ENCODE data around the gene CDK8. TPM values are rescaled to one million over a fixed set of nuclear protein-coding genes. Genes with fewer than 3 reads are reported as not detected.
"Not testable (repeated sequence)": the region's sequence is repeated elsewhere in the genome, so short reads cannot be mapped to it uniquely, and the experiment has no call there.

Gene CDK8
- polyA plus RNA-seq, 12 donors, result 21.2 to 44.2 (median 31.7) TPM; not detected in 1

- DNase-seq, result no peak
These were observed 56.5 kb downstream of the CDK8 start for GRCh38 chr13:26310470-26310869.

- DNase-seq, result not testable (repeated sequence)
These were observed 58.1 kb downstream of the CDK8 start for GRCh38 chr13:26312019-26312418.

GRCh38 chr13:26316095-26316494 lies 62.2 kb downstream of the CDK8 start:
- DNase-seq, result not testable (repeated sequence)

- no peak for DNase-seq
These were observed 66.8 kb downstream of the CDK8 start for GRCh38 chr13:26320766-26321165.

GRCh38 chr13:26323127-26323526 lies 69.2 kb downstream of the CDK8 start:
- no peak for DNase-seq

- no peak for DNase-seq
These were observed 69.8 kb downstream of the CDK8 start for GRCh38 chr13:26323764-26324163.

- DNase-seq, result no peak
These were observed 70.4 kb downstream of the CDK8 start for GRCh38 chr13:26324294-26324693.

- DNase-seq, result no peak
These were observed 70.9 kb downstream of the CDK8 start for GRCh38 chr13:26324867-26325266.

GRCh38 chr13:26325876-26326275 lies 71.9 kb downstream of the CDK8 start:
- DNase-seq, result no peak

GRCh38 chr13:26326562-26326961 lies 72.6 kb downstream of the CDK8 start:
- no peak for DNase-seq

GRCh38 chr13:26327940-26328725 lies 74.2 kb downstream of the CDK8 start:
- no peak for DNase-seq

- no peak for DNase-seq
These were observed 81.2 kb downstream of the CDK8 start for GRCh38 chr13:26335158-26335557.

GRCh38 chr13:26340807-26341206 lies 86.9 kb downstream of the CDK8 start:
- no peak for DNase-seq

- DNase-seq, result no peak
These were observed 89.0 kb downstream of the CDK8 start for GRCh38 chr13:26342898-26343297.

GRCh38 chr13:26343816-26344215 lies 89.9 kb downstream of the CDK8 start:
- DNase-seq, result no peak

GRCh38 chr13:26344980-26345379 lies 91.1 kb downstream of the CDK8 start:
- DNase-seq, result no peak

GRCh38 chr13:26348966-26349365 lies 95.0 kb downstream of the CDK8 start:
- DNase-seq, result no peak

GRCh38 chr13:26362261-26362660 lies 108.3 kb downstream of the CDK8 start:
- no peak for DNase-seq

GRCh38 chr13:26370553-26370952 lies 116.6 kb downstream of the CDK8 start:
- DNase-seq, result no peak

- no peak for DNase-seq
These were observed 118.8 kb downstream of the CDK8 start for GRCh38 chr13:26372747-26373146.

GRCh38 chr13:26376430-26376829 lies 122.5 kb downstream of the CDK8 start:
- no peak for DNase-seq

GRCh38 chr13:26377038-26377437 lies 123.1 kb downstream of the CDK8 start:
- DNase-seq, result no peak

- no peak for DNase-seq
These were observed 124.2 kb downstream of the CDK8 start for GRCh38 chr13:26378116-26378515.

GRCh38 chr13:26379831-26380230 lies 125.9 kb downstream of the CDK8 start:
- no peak for DNase-seq

Data from muscle of arm (tissue), 12 donors.